Trophoblast cell (in vitro differentiated cells and primary cell): ENCODE data around the gene LSR.

Experiments used
- DNase-seq, 2 donors: peaks; one replicate each; pipeline ENCODE4 v3.0.0-alpha.2; 2016
- H2AFZ ChIP-seq: 2 replicates; pipeline ENCODE4 v1.6.1; 2013; ENCODE audit warnings: low read length, moderate library complexity, mild to moderate bottlenecking; ENCODE audit not compliant: insufficient read depth, poor library complexity
- H2AK5ac ChIP-seq: 2 replicates; pipeline ENCODE4 v1.6.1; 2013; ENCODE audit warnings: mild to moderate bottlenecking, low read length
- H2BK120ac ChIP-seq: 2 replicates; pipeline ENCODE4 v1.6.1; 2013; ENCODE audit warnings: low read length, mild to moderate bottlenecking, moderate library complexity; ENCODE audit not compliant: insufficient read depth, poor library complexity
- H2BK12ac ChIP-seq: 2 replicates; pipeline ENCODE4 v1.6.1; 2013; ENCODE audit warnings: mild to moderate bottlenecking, low read length, moderate library complexity
- H2BK5ac ChIP-seq: 2 replicates; pipeline ENCODE4 v1.6.1; 2013; ENCODE audit warnings: low read length, low read depth, moderate library complexity, mild to moderate bottlenecking; ENCODE audit not compliant: poor library complexity
- H3K14ac ChIP-seq: 2 replicates; pipeline ENCODE4 v1.6.1; 2013; ENCODE audit warnings: mild to moderate bottlenecking, low read length
- H3K18ac ChIP-seq: 2 replicates; pipeline ENCODE4 v1.6.1; 2013; ENCODE audit warnings: mild to moderate bottlenecking, low read length
- H3K23ac ChIP-seq: 2 replicates; pipeline ENCODE4 v1.6.1; 2013; ENCODE audit warnings: low read length
- H3K27ac ChIP-seq: 2 replicates; pipeline ENCODE4 v1.5.1; 2013; ENCODE audit warnings: low read depth, mild to moderate bottlenecking, inconsistent platforms, low read length, moderate library complexity
- H3K27me3 ChIP-seq: 2 replicates; pipeline ENCODE4 v1.6.1; 2013; ENCODE audit warnings: inconsistent platforms, mild to moderate bottlenecking, low read length, moderate library complexity; ENCODE audit not compliant: insufficient read depth
- H3K36me3 ChIP-seq, 2 experiments: 1 replicate in 1 of 2; 2 replicates in 1 of 2; pipeline ENCODE4 v1.6.1; 2013; ENCODE audit warnings: low read length in 2 of 2, mild to moderate bottlenecking in 2 of 2, moderate library complexity in 1 of 2; ENCODE audit not compliant: insufficient read depth in 2 of 2, control insufficient read depth in 1 of 2
- H3K4ac ChIP-seq: 2 replicates; pipeline ENCODE4 v1.6.1; 2013; ENCODE audit warnings: low read depth, mild to moderate bottlenecking, low read length, moderate library complexity
- H3K4me1 ChIP-seq, 2 experiments: 1 replicate in 1 of 2; 2 replicates in 1 of 2; pipeline ENCODE4 v1.6.1; 2013; ENCODE audit warnings: low read length in 2 of 2, mild to moderate bottlenecking in 2 of 2, moderate library complexity in 1 of 2; ENCODE audit not compliant: insufficient read depth in 2 of 2, control insufficient read depth in 1 of 2
- H3K4me2 ChIP-seq: 2 replicates; pipeline ENCODE4 v1.6.1; 2013; ENCODE audit warnings: inconsistent platforms, mild to moderate bottlenecking, low read length, moderate library complexity
- H3K4me3 ChIP-seq: 2 replicates; pipeline ENCODE4 v1.5.1; 2013; ENCODE audit warnings: mild to moderate bottlenecking, low read depth, low read length, inconsistent platforms
- H3K79me1 ChIP-seq: one replicate; pipeline ENCODE4 v1.6.1; 2013; ENCODE audit warnings: low read length
- H3K79me2 ChIP-seq: 2 replicates; pipeline ENCODE4 v1.6.1; 2013; ENCODE audit warnings: low read length, mild to moderate bottlenecking; ENCODE audit not compliant: control insufficient read depth, insufficient read depth, poor library complexity
- H3K9ac ChIP-seq: 2 replicates; pipeline ENCODE4 v1.6.1; 2013; ENCODE audit warnings: mild to moderate bottlenecking, low read length
- H3K9me3 ChIP-seq: 2 replicates; pipeline ENCODE4 v1.6.1; 2013; ENCODE audit warnings: low read depth, mild to moderate bottlenecking, control low read depth, inconsistent platforms, low read length; ENCODE audit not compliant: insufficient read depth
- H4K12ac ChIP-seq: 2 replicates; pipeline ENCODE4 v1.6.1; 2013; ENCODE audit warnings: low read depth, mild to moderate bottlenecking, low read length, moderate library complexity
- H4K8ac ChIP-seq: 2 replicates; pipeline ENCODE4 v1.6.1; 2013; ENCODE audit warnings: low read depth, mild to moderate bottlenecking, low read length, moderate library complexity
- H4K91ac ChIP-seq: one replicate; pipeline ENCODE4 v1.6.1; 2013; ENCODE audit warnings: low read depth, mild to moderate bottlenecking, low read length, moderate library complexity
- WGBS: extraction: QIAGEN DNeasy Blood & Tissue Kit; methylation state at CpG from one replicate; pipeline ENCODE4 v1.1.7; 2013; ENCODE audit warnings: missing lambda C conversion rate; ENCODE audit not compliant: insufficient read length, insufficient coverage; ENCODE audit errors: extremely low coverage; 5-methylcytosine and 5-hydroxymethylcytosine counted together

LSR gene

GRCh38 chr19:35265126-35265899 lies 16.5 kb downstream of the LSR start:
- Histone ChIP-seq H3K9ac (no peak overlapping the region), H3K4me3 (no peak overlapping the region), H3K36me3 (peaks cover 44% of the 10 kb centered on the region in 2 experiments), H2BK5ac (no peak overlapping the region), H3K79me2 (peaks cover 11% of the 10 kb centered on the region), H3K9me3 (no peaks in the 10 kb centered on the region), H4K91ac (no peak overlapping the region), H3K23ac (no peak overlapping the region), H3K18ac (no peak overlapping the region), H2BK120ac (no peak overlapping the region), H3K4me1 (peaks cover 11 to 14% of the 10 kb centered on the region in 2 experiments), H4K8ac (no peak overlapping the region), H2AFZ (no peak overlapping the region), H2BK12ac (no peak overlapping the region), H3K79me1 (peaks cover 11% of the 10 kb centered on the region), H3K14ac (no peak overlapping the region), H2AK5ac (no peak overlapping the region), H4K12ac (no peak overlapping the region), H3K4ac (no peak overlapping the region), H3K4me2 (no peak overlapping the region), H3K27me3 (no peaks in the 10 kb centered on the region), H3K27ac (no peak overlapping the region)
- WGBS: no CpG with 5 or more reads among the region's 6 CpGs
- no peak for DNase-seq

- no peak for DNase-seq
- Histone ChIP-seq H4K12ac (no peak overlapping the region), H3K4me3 (no peak overlapping the region), H2AK5ac (no peak overlapping the region), H3K9ac (no peak overlapping the region), H3K36me3 (peaks cover 47% of the 10 kb centered on the region in 2 experiments), H3K79me1 (peaks cover 11% of the 10 kb centered on the region), H3K4me1 (peaks cover 12 to 15% of the 10 kb centered on the region in 2 experiments), H4K91ac (no peak overlapping the region), H3K18ac (no peak overlapping the region), H3K27ac (no peak overlapping the region), H2AFZ (no peak overlapping the region), H3K4ac (no peak overlapping the region), H3K14ac (no peak overlapping the region), H3K27me3 (no peaks in the 10 kb centered on the region), H4K8ac (no peak overlapping the region), H2BK5ac (no peak overlapping the region), H3K23ac (no peak overlapping the region), H3K79me2 (peaks cover 11% of the 10 kb centered on the region), H3K4me2 (no peak overlapping the region), H3K9me3 (no peaks in the 10 kb centered on the region), H2BK120ac (no peak overlapping the region), H2BK12ac (no peak overlapping the region)
- WGBS: no CpG with 5 or more reads among the region's 10 CpGs
These were observed 17.2 kb downstream of the LSR start for GRCh38 chr19:35265900-35266519.

- Histone ChIP-seq H2AK5ac (peak overlapping the region; percentile 67), H2AFZ (no peak overlapping the region), H3K79me1 (peaks cover 11% of the 10 kb centered on the region), H3K27ac (no peak overlapping the region), H3K9me3 (no peaks in the 10 kb centered on the region), H4K12ac (peak overlapping the region; percentile 94), H3K4me1 (peaks cover 12 to 15% of the 10 kb centered on the region in 2 experiments), H3K4me3 (no peak overlapping the region), H3K79me2 (peaks cover 11% of the 10 kb centered on the region), H3K36me3 (peaks cover 50% of the 10 kb centered on the region in 2 experiments), H2BK5ac (no peak overlapping the region), H3K14ac (no peak overlapping the region), H4K8ac (peak overlapping the region; percentile 89), H2BK12ac (no peak overlapping the region), H3K18ac (peak overlapping the region; percentile 73), H3K23ac (no peak overlapping the region), H3K27me3 (no peaks in the 10 kb centered on the region), H3K4me2 (peak overlapping the region; percentile 69), H4K91ac (peak overlapping the region; percentile 90), H3K4ac (peak overlapping the region; percentile 95), H2BK120ac (no peak overlapping the region), H3K9ac (no peak overlapping the region)
- no CpG with 5 or more reads among the region's 39 CpGs for WGBS
- no peak for DNase-seq
These were observed 17.9 kb downstream of the LSR start for GRCh38 chr19:35266520-35267352.

- peak overlapping the region; percentile 65 for H2BK5ac ChIP-seq
- H3K4me3 ChIP-seq: peak overlapping the region; percentile 67
- H2AK5ac ChIP-seq: peak overlapping the region; percentile 67
- H3K36me3 ChIP-seq: peaks cover 50 to 51% of the 10 kb centered on the region in 2 experiments
- WGBS: no CpG with 5 or more reads among the region's 40 CpGs
- H2BK12ac ChIP-seq: peak overlapping the region; percentile 2
- no peaks in the 10 kb centered on the region for H3K9me3 ChIP-seq
- peak overlapping the region; percentile 90 for H4K91ac ChIP-seq
- peak overlapping the region; percentile 89 for H4K8ac ChIP-seq
- peak overlapping the region; percentile 95 for H3K4ac ChIP-seq
- H3K79me2 ChIP-seq: peaks cover 11% of the 10 kb centered on the region
- peak overlapping the region; percentile 89 for H3K27ac ChIP-seq
- H3K23ac ChIP-seq: no peak overlapping the region
- H4K12ac ChIP-seq: peak overlapping the region; percentile 94
- no peak overlapping the region for H2AFZ ChIP-seq
- peak overlapping the region; percentile 83 for H3K14ac ChIP-seq
- H3K79me1 ChIP-seq: peaks cover 11% of the 10 kb centered on the region
- H3K4me2 ChIP-seq: peak overlapping the region; percentile 69
- H3K27me3 ChIP-seq: no peaks in the 10 kb centered on the region
- H3K9ac ChIP-seq: peak overlapping the region; percentile 71
- H3K18ac ChIP-seq: peak overlapping the region; percentile 73
- H3K4me1 ChIP-seq: peaks cover 12 to 15% of the 10 kb centered on the region in 2 experiments
- DNase-seq: peak in 1 of 2 donors; percentile 47
- peak overlapping the region; percentile 56 for H2BK120ac ChIP-seq
These were observed 18.6 kb downstream of the LSR start for GRCh38 chr19:35267353-35267817.
